Omental fat pad (tissue), 4 donors: ENCODE data around the gene MAP1LC3B2. TPM values are rescaled to one million over a fixed set of nuclear protein-coding genes. Genes with fewer than 3 reads are reported as not detected.
"Not testable (repeated sequence)": the region's sequence is repeated elsewhere in the genome, so short reads cannot be mapped to it uniquely, and the experiment has no call there.

Experiments used
- ATAC-seq: fragments of 150-250 bp; one replicate; pipeline ENCODE4 v1.9.1; 2016; ENCODE audit warnings: mild to moderate bottlenecking, moderate library complexity; ENCODE audit not compliant: low FRiP score
- DNase-seq: peaks from one replicate; pipeline ENCODE4 v3.0.0-alpha.2; 2019; ENCODE audit warnings: low spot score
- CTCF ChIP-seq, 3 donors: fragments of 450-650 bp; IDR thresholded peaks; one replicate each; pipeline ENCODE4 v1.5.1; 2016 to 2017; ENCODE audit warnings: antibody characterized with exemption in 3 of 3, mild to moderate bottlenecking in 3 of 3, moderate library complexity in 2 of 3
- total RNA-seq, 4 donors: library from RNA; depleted of rRNA; stranded (reverse); fragments of >200 nt; gene quantifications; one replicate each; pipeline ENCODE4 v1.1.0, GENCODE V29; 2016

The MAP1LC3B2 gene
- total RNA-seq, 4 donors from 2014 or later, result 1.7 to 7.1 TPM; not detected in 2

GRCh38 chr12:116565963-116566362 lies 6.8 kb downstream of the MAP1LC3B2 start:
- DNase-seq, result no peak
- no peak for TF ChIP-seq CTCF (IDR thresholded peaks at IDR 0.05)
- ATAC-seq, result no peak

GRCh38 chr12:116568203-116568602 lies 9.0 kb downstream of the MAP1LC3B2 start:
- ATAC-seq (no peak), DNase-seq (no peak)
- TF ChIP-seq CTCF (IDR thresholded peaks at IDR 0.05), result no peak

- TF ChIP-seq CTCF (IDR thresholded peaks at IDR 0.05), result no peak
- ATAC-seq (no peak), DNase-seq (no peak)
Measured at GRCh38 chr12:116571089-116571488, 11.9 kb downstream of the MAP1LC3B2 start.

GRCh38 chr12:116573776-116574175 lies 14.6 kb downstream of the MAP1LC3B2 start:
- no peak for DNase-seq

GRCh38 chr12:116575754-116576153 lies 16.6 kb downstream of the MAP1LC3B2 start:
- ATAC-seq, DNase-seq: not testable (repeated sequence)

More at GRCh38 chr12:116573776-116574175, 14.6 kb downstream of the MAP1LC3B2 start:
- ATAC-seq, result no peak
- no peak for TF ChIP-seq CTCF (IDR thresholded peaks at IDR 0.05)

- DNase-seq (no peak), ATAC-seq (no peak)
- no peak for TF ChIP-seq CTCF (IDR thresholded peaks at IDR 0.05)
Measured at GRCh38 chr12:116577154-116577561, 18.0 kb downstream of the MAP1LC3B2 start.

- TF ChIP-seq CTCF (IDR thresholded peaks at IDR 0.05), result no peak
- no peak for DNase-seq
- no peak for ATAC-seq
Measured at GRCh38 chr12:116578051-116578450, 18.9 kb downstream of the MAP1LC3B2 start.

- DNase-seq, result no peak
- no peak for TF ChIP-seq CTCF (IDR thresholded peaks at IDR 0.05)
- ATAC-seq, result peak; percentile 75
Measured at GRCh38 chr12:116582610-116583009, 23.4 kb downstream of the MAP1LC3B2 start.
